HG03575 (cell line): Measurements from ENCODE around the gene APOBEC3A.
"Not testable (repeated sequence)": the region's sequence is repeated elsewhere in the genome, so short reads cannot be mapped to it uniquely, and the experiment has no call there.

Experiments
- ATAC-seq: cut with Tn5 transposase; IDR thresholded peaks from one replicate; pipeline ENCODE4 v1.9.1; 2021; ENCODE audit not compliant: unreplicated experiment, insufficient number of reproducible peaks, low FRiP score; ENCODE audit errors: extremely low read depth

The APOBEC3A gene

DNA sequence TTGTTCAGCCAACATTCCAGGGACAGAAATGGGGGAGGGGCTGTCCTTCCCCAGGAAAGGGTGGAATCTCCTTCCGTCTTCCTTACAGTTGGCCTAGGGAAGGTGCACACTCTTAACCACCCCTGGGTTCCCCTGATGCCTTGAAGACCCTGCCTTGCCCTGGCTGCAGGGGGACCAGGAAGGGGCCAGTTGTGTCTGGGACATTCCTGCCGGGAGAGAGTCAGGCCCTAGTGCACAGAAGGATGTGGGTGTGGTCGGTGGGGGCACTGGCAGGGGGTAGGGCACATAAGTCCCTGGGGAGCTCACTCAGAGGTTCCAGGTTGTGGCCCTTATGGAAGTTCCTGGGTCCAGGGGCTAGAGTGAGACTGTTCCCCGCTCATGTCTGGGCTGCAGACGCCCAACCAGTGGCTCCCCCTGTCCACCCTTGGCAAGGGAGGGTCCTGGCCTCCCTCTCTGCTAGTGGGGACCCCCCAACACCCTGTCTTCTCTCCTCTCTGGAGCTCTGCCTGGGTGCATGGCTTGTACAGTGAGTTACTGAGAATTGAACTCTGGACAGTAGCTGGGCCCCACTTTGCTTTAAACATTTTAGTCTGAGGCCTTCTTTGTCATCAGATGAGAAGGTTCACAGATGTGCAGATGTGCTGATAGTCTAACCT, 2.0 kb upstream of the APOBEC3A start:
- no peak for ATAC-seq

GRCh38 chr22:38955926-38956325, 1.5 kb upstream of the APOBEC3A start:
- ATAC-seq, result no peak

DNA sequence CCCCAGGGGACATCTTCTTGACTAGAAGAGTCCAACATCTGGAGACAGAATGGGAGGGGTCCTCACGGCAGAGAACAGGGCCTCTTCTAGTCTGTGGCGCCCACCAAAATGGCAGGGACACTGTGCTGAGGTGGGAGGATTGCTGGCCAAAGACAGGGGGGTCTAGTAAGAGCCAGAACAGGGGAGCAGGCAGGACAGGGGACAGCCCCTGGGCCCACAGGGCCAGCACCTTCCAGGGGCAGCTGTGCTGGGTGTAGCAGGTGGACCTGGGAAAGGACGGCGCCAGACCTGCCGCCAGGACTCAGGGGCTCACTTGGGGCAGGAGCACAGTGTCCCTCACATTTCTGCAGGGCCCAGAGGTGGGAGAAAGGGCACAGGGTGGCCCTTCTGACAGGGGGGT, 858 bp upstream of the APOBEC3A start:
- ATAC-seq, result no peak

GRCh38 chr22:38957808-38958650, 620 bp downstream of the APOBEC3A start:
- ATAC-seq, result no peak

DNA sequence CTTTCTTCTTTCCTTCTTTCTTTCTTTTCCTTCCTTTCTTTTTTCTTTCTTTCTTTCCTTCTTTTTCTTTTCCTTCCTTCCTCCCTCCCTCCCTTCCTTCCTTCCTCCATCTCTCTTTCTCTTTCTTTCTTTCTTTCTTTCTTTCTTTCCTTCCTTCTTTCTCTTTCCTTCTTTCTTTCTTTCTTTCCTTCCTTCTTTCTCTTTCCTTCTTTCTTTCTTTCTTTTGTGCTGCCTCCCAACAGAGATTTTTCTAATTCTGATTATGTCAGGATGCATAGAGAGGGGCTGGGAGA, 1.2 kb downstream of the APOBEC3A start:
- ATAC-seq, result not testable (repeated sequence)

GRCh38 chr22:38959590-38959989, 2.2 kb downstream of the APOBEC3A start:
- no peak for ATAC-seq

- ATAC-seq, result not testable (repeated sequence)
These were observed 3.3 kb downstream of the APOBEC3A start for GRCh38 chr22:38960673-38961072.

GRCh38 chr22:38963291-38963738, 5.9 kb downstream of the APOBEC3A start:
- ATAC-seq, result not testable (repeated sequence)

DNA sequence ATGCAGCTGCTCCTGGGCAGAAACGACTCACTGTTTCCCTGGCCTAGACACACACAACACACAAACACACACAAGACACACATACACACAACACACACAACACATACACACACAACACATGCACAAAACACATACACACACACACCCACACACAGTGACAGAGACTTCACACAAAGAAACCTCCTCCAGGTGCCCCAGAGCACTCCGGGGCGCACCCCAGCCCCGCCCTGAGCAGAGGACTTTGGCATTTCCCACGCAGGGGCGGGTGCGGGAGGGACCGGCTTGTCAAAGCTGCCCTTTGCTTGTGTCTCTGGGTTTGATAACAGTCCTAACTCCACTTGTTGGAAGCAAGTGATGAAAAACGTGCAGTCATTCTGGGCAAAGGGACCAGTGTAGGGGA, 6.5 kb downstream of the APOBEC3A start:
- no peak for ATAC-seq

GRCh38 chr22:38964306-38964705, 6.9 kb downstream of the APOBEC3A start:
- no peak for ATAC-seq

- no peak for ATAC-seq
These were observed 7.6 kb downstream of the APOBEC3A start for GRCh38 chr22:38964989-38965388.

DNA sequence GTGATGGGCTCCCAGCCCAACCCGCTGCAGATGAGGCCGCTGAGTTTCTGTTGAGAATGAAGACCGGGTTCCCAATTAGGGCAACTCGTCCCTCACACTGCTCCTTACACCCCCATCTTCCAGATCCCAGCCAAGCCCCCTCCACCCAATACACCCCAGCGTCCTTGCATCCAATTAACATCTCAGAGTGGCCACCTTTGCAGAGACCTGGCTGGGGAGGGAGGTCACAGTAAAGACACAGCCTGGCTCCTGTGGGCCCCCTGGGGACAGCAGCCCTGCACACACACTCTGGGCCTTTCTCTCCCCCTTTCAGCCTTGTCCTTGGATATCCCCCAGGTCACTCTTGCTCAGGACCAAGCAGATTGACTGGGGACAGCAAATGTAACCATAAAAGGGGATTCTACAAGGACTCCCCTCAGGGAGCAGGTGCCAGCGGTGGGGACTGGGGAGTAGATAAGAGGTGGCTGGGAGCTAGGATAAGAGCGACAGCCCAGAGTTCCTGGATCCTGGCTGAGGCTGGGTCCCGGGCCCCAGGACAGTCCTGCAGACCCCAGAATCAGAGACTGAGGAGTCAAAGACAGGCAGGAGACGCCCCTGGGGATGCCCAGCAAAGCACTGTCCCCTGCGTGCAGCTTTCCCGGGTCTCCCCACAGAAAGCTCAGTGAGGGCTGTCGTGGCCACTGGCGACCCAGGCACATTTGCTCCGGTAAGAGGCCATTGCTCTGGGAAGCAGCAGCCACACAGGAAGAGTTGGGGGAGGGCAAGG, 8.4 kb downstream of the APOBEC3A start:
- ATAC-seq, result no peak

DNA sequence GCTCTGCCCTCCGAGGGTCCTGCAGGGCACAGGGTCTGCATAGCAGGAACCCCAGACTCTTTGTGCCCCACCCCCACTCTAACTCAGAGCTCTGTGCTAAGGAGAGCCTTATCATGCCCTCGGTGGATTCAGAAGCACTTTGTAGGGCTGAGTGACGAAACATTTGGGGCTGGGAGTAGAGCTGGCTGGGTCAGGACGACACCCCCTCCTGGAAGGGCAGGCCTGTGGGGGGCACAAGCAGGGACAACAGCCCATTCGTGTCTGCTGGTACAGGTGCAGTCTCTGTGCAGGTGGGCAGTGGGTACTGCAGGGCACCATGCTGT, 8.9 kb downstream of the APOBEC3A start:
- no peak for ATAC-seq

DNA sequence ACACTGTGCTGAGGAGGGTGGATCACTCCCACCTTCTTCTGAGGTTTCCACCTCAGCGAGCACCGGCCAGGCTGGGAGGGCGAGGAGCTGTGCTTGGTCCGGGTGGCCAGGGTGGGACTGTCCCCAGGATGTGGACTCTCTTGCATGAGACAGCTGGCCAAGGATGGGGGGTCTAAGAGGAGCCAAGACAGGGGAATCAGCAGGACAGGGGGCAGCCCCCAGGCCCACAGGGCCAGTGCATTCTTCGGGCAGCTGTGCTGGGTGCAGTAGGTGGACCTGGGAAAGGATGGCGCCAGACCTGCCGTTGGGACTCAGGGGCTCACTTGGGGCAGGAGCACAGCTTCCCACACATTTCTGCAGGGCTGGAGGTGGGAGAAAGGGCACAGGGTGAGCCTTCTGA, 9.5 kb downstream of the APOBEC3A start:
- ATAC-seq, result no peak

- no peak for ATAC-seq
These were observed 10.3 kb downstream of the APOBEC3A start for GRCh38 chr22:38967451-38968450.

DNA sequence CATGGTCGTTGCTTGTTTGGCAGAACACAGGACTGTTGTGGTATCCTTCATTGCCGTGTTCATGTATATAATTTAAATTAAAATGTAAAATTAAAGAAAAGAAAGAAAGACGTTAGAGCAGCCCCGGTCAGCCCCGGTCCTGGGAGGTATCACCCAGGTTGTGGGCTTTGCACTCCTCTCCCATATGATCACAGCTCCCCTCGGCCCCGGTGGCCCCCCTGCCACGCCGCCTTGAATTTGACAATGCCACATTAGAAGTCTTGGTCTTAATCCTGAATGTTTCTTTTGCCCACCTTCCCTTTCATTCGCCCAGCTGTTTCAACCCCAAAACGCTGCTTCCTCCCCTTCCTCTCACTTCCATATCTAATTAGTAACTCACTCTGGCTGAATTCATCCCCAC, 11.4 kb downstream of the APOBEC3A start:
- ATAC-seq, result no peak

- no peak for ATAC-seq
These were observed 13.1 kb downstream of the APOBEC3A start for GRCh38 chr22:38970551-38970950.

- ATAC-seq, result no peak
These were observed 13.8 kb downstream of the APOBEC3A start for GRCh38 chr22:38971202-38971601.

- no peak for ATAC-seq
These were observed 14.4 kb downstream of the APOBEC3A start for GRCh38 chr22:38971791-38972190.
